IMR-90 (cell line): ENCODE results near the gene CHRD. TPM values are rescaled to one million over a fixed set of nuclear protein-coding genes. Genes with fewer than 3 reads are reported as not detected.
A peak's percentile ranks its signal among the peaks of the same experiment; 100 is the strongest.

Source experiments
- polyA plus RNA-seq, 3 experiments: library from polyadenylated mRNA; depleted of rRNA; stranded (reverse); fragments of >200 nt; gene quantifications; 2 replicates each; pipeline ENCODE4 v1.2.3, GENCODE V29; 2012; ENCODE audit warnings: low replicate concordance in 1 of 3
- total RNA-seq: library from RNA; depleted of rRNA; stranded (reverse); fragments of >200 nt; gene quantifications from 2 replicates; pipeline ENCODE4 v1.2.3, GENCODE V29; 2012
- TF ChIP-seq, protein P1 (sequence below): conservative IDR thresholded peaks from 2 replicates; pipeline ENCODE4 v1.5.1; 2012; ENCODE audit warnings: mild to moderate bottlenecking, low read depth, low read length, improper control_type of control experiment

CHRD gene
- total and polyA plus RNA-seq, 2 of the 4 experiments (the other 2 are of a cell fraction) = under 0.01 to 0.09 TPM

DNA sequence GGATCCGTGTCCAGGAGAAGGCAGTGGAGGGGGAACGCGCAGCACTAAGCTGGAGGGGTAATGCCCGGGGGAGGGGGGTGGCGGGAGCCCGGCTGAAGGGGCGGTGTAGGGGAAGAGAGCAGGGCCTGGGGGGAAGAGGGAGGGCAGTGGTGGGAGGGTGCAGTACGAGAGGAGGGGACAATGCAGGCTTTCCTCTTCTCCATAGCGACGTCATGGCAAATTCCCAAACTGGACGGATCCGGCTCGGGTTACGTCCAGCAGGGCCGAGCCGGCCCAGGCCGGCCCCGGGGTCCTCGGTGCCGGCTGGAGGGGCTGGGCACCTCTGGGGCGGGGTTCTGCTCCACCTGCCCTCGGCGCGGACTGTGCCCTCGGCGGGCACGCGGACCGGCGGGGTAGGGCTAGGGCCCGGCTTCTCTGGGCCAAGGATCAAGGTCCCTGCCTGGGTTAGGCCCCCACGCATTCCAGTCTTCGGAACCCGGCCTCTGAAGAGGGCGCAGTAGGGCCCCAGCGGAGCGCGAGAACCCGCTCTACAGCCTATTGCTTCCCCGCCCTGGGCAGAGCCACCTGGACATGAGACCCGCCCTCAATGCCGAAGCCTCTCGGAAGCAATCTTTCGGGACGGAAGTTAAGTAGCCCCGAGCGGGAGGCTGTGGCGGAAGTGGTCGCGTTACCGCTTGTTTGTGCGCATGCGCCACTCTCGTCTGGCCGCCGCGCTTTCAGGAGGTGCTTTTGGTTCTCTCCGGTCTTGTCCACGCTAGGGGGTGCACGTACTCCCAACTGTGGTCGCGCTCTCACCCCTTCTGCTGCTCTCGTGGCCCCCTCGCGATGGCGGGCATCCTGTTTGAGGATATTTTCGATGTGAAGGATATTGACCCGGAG lies 16.9 kb upstream of the CHRD start (continued):
- TF ChIP-seq, protein P1, sequence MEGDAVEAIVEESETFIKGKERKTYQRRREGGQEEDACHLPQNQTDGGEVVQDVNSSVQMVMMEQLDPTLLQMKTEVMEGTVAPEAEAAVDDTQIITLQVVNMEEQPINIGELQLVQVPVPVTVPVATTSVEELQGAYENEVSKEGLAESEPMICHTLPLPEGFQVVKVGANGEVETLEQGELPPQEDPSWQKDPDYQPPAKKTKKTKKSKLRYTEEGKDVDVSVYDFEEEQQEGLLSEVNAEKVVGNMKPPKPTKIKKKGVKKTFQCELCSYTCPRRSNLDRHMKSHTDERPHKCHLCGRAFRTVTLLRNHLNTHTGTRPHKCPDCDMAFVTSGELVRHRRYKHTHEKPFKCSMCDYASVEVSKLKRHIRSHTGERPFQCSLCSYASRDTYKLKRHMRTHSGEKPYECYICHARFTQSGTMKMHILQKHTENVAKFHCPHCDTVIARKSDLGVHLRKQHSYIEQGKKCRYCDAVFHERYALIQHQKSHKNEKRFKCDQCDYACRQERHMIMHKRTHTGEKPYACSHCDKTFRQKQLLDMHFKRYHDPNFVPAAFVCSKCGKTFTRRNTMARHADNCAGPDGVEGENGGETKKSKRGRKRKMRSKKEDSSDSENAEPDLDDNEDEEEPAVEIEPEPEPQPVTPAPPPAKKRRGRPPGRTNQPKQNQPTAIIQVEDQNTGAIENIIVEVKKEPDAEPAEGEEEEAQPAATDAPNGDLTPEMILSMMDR = peak; percentile 68
